Dermis lymphatic vessel endothelial cell (primary cell): ENCODE results near the gene STK17A. TPM values are rescaled to one million over a fixed set of nuclear protein-coding genes. Genes with fewer than 3 reads are reported as not detected.

Experiments
- total RNA-seq: library from RNA; depleted of rRNA; stranded (reverse); fragments of >200 nt; gene quantifications from 2 replicates; pipeline ENCODE4 v1.2.1, GENCODE V29; 2014

Gene STK17A
- total RNA-seq: 21.9 and 44.2 TPM in 2 replicates

DNA sequence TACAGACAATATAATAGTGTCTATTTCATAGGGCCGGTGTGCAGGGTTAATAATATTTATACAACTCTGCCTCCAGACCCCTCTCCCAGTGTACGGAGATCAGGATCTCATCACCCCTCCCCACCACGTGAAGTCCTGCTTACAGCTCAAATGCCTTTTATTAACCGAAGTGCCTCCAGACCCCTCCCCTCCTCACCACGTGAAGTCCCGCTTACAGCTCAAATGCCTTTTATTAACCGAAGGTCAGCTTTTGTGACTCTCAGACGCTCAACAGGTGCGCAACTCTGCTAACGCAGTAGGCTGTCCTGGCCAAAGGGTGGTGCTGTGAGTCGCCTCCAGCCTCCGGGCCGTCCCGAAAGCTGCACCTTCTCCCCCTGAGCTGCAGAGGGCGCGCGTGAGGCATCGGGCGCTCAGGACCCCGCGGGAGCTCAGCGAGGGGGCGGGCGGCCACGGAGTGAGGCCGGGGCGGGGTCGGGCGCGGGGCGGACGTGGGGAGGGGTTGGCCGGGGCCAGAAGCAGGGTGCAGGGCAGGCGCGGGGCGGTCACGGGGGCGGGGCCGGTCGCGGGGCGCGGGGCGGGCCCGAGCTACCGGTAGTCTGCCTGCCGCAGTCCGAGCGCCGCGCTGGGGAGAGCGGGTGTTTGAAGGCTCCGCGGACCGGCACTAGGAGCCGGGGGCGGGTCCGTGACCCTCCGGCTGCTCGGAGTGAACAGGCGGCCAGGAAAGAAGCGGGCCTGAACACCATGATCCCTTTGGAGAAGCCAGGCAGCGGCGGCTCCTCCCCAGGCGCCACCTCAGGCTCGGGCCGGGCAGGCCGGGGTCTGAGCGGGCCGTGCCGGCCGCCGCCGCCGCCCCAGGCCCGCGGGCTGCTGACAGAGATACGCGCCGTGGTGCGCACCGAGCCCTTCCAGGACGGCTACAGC is at the start of gene STK17A:
TSS of gene STK17A (plus strand) at position 606 of the 921 bp plus-strand sequence. CDS start at position 742, 136 bp downstream.

Other genes with a start within 250 kb of the STK17A start
- gene COA1, start 146.4 kb downstream of the STK17A start, total RNA-seq: 25.8 and 40.7 TPM in 2 replicates
- gene BLVRA, start 175.6 kb downstream of the STK17A start, total RNA-seq: 22.3 and 22.8 TPM in 2 replicates